Activated CD4-positive, alpha-beta T cell treated with anti-CD3 and anti-CD28 coated beads for 4 hours (primary cell): ENCODE results near the gene FCHSD2.
"Not testable (repeated sequence)": the region's sequence is repeated elsewhere in the genome, so short reads cannot be mapped to it uniquely, and the experiment has no call there.

Source experiments
- DNase-seq, 2 donors: peaks; one replicate each; pipeline ENCODE4 v3.0.0-alpha.2; 2020

Gene FCHSD2

DNA sequence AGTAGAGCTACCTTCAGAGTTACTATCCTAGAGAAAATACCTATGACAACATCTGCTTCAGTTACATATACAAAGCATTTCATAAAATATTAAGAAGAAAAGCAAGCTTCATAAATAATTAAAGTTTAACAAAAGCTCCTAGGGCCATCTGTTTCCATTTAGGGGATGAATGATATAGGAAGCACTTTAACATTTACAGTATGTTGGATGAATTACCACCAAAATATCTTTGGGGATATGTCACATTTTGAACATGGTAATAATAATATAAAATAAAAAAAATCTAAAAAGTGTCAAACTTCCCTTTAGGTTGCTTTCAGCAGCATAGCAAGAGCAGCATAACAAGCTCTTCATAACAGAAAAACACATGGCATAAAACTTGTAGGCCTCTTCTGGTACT is 223.3 kb downstream of the FCHSD2 start:
- DNase-seq: no peak

DNA sequence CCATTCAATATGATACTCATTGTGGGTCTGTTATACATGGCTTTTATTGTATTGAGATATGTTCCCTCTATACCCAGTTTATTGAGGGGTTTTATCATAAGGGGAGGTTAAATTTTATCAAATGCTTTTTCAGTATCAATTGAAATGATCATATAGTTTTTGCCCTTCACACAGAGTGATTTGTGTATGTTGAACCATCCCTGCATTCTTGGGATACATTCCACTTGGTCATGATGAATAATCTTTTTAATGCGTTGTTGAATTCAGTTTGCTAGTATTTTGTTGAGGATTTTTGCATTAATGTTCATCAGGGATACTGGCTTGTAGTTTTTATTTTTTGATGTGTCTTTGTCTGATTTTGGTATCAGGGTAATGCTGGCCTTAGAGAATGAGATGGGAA is 229.9 kb downstream of the FCHSD2 start:
- DNase-seq: no peak

DNA sequence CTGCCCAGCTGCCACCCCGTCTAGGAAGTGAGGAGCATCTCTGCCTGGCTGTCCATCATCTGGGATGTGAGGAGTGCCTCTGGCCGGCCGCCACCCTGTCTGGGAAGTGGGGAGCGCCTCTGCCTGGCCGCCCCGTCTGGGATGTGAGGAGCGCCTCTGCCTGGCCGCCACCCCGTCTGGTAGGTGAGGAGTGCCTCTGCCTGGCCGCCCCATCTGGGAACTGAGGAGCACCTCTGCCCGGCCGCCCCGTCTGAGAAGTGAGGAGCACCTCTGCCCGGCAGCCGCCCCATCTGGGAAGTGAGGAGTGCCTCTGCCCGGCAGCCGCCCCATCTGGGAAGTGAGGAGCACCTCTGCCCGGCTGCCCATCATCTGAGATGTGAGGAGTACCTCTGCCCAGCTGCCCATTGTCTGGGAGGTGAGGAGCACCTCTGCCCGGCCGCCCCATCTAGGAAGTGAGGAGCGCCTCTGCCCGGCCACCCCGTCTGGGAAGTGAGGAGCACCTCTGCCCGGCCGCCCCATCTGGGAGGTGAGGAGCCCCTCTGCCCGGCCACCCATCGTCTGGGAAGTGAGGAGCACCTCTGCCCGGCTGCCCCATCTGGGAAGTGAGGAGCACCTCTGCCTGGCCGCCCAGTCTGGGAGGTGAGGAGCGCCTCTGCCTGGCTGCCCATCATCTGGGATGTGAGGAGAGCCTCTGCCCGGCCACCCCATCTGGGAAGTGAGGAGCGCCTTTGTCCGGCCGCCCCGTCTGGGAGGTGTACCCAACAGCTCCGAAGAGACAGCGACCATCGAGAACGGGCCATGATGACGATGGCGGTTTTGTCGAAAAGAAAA is 232.3 kb downstream of the FCHSD2 start:
- not testable (repeated sequence) for DNase-seq

- DNase-seq: no peak
Observed at GRCh38 chr11:72908032-72908676, 234.0 kb downstream of the FCHSD2 start.

GRCh38 chr11:72904016-72904415 is 238.1 kb downstream of the FCHSD2 start:
- DNase-seq: no peak

DNA sequence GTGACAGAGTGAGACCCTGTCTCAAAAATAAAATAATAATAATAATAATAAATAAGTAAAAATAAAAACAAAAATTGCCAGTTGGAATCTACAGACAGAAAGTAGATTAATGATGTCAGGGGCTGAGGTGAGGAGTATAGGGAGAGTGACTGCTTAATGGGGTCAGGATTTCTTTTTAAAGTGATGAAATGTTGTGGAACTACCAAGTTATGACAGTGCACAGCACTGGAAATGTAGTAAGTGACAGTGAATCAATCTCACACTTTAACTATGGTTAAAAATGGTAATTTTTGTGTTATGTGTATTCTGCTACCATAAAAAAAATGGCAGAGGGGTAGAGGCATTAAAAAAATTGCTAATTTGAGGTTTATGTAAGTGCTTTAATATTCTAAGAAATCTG is 240.7 kb downstream of the FCHSD2 start:
- DNase-seq: no peak

GRCh38 chr11:72900013-72900412 is 242.1 kb downstream of the FCHSD2 start:
- no peak for DNase-seq

- DNase-seq: no peak
Observed at GRCh38 chr11:72899238-72899637, 242.9 kb downstream of the FCHSD2 start.

GRCh38 chr11:72897506-72897905 is 244.6 kb downstream of the FCHSD2 start:
- no peak for DNase-seq

- DNase-seq: no peak
Observed at GRCh38 chr11:72896431-72896830, 245.7 kb downstream of the FCHSD2 start.

- no peak for DNase-seq
Observed at GRCh38 chr11:72890881-72891280, 251.2 kb downstream of the FCHSD2 start.

DNA sequence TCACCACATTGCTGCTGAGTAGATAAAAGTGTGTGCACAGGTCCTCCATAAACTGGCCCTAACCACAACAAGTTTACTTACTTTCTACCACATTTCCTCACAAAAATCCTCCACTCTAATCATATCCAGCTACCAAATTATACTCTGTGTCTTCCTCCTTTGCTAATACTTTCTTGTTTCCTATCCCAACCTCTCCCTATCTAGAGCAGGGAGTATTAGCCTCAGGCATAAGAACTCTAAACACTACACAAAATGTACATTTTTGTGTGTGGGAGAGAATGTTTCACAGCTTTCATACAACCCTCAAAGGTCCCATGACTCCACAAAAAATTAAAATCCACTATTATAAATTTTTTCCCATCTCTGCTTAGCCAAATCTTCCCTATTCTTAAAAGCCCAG is 255.5 kb downstream of the FCHSD2 start:
- DNase-seq: no peak

- no peak for DNase-seq
Observed at GRCh38 chr11:72885749-72886609, 256.1 kb downstream of the FCHSD2 start.

DNA sequence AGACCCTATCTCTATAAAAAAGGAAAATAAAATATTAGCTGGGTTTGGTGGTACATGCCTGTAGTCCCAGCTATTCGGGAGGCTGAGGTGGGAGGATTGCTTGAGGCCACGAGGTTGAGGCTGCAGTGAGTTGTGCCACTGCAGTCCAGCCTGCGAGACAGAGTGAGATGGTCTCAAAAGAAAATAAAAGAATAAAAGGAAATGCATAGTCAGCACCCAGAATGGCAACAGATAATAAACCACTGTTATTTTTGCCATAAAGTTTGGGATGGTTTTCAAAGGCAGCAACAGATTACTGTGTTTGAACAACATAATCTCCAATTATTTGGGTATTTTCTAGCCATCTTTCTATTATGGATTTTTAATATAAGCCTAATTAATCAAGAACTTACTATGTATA is 266.0 kb downstream of the FCHSD2 start:
- no peak for DNase-seq

DNA sequence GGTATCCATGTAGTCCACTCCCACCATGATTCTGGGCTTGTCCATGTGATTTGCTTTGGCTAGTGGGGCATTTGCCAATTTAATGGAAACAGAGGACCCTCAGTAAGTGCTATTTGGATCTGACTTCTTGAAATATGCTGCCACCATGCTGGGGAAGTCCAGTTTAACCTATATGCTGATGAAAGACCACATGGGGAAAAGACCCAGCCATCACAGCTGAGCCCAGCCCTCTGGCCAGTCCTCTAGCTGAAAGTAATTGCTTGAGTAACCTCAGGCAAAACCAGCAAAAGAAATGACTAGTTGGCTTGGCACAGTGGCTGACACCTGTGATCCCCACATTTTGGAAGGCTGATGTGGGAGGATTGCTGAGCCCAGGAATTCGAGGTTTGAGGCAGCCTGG is 266.4 kb downstream of the FCHSD2 start:
- DNase-seq: no peak

- DNase-seq: no peak
Observed at GRCh38 chr11:72872012-72872411, 270.1 kb downstream of the FCHSD2 start.

DNA sequence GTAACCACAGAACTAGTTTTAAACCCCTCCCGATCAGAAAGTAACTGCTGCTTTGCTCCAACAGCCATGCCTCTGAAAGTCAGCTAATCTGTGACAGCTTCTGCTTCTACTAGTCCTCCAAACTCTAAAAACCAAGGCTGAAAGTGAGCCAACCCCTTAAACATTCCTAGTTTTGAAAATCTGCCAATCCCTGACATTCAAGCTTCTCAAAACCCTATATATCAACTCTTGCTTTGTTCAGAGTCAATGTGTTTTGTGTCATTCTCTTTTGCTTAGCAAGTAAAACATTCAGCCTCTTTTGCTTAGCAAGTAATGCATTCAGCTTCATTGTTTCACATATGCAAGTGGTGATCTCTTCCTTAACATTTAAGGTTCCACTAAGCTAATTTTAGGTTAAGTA is 271.0 kb downstream of the FCHSD2 start:
- DNase-seq: no peak

DNA sequence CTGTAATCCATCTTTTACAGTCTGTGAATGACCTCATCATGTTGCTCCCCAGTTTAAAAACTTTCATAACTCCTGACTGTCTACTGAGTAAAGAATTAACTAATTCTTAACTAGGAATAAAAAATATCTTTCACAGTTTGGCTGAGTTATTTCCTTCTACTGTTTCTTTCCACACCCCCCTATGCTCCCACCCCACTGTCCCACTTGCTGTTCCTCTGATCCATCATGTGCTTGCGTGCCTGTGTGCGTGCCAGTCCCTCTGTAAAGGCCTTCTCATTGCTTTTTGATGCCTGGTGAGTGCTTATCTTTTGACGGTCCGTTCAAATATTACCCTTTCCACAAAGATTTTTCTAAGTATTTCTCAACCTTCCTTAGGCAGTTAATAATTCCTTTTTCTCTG is 272.3 kb downstream of the FCHSD2 start:
- no peak for DNase-seq

DNA sequence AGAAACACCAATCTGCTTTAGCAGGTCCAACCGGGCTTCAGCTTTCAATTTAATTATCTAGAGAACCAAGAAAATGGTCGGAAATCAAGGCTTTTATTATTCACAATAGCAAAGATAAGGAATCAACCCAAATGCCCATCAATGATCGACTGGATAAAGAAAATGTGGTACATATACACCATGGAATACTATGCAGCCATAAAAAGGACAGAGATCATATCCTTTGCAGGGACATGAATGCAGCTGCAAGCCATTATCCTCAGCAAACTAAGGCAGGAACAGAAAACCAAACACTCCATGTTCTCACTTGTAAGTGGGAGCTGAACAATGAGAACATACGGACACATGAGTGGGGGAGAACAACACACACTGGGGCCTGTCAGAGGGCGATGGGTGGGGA is 274.1 kb downstream of the FCHSD2 start:
- DNase-seq: no peak

- DNase-seq: no peak
Observed at GRCh38 chr11:72864702-72865655, 277.1 kb downstream of the FCHSD2 start.

GRCh38 chr11:72863916-72864315 is 278.2 kb downstream of the FCHSD2 start:
- DNase-seq: no peak

- no peak for DNase-seq
Observed at GRCh38 chr11:72863091-72863490, 279.0 kb downstream of the FCHSD2 start.
